Liver (tissue), 3 donors: ENCODE measurements around the gene CEPT1.

Experiments
- CTCF ChIP-seq: fragments of 150-350 bp; IDR thresholded peaks from 2 replicates; pipeline ENCODE4 v1.5.1; 2017; ENCODE audit warnings: improper control_type of control experiment, low read depth, low read length; ENCODE audit not compliant: missing input control
- GABPA ChIP-seq, 2 donors: IDR thresholded peaks in 1 of 2; conservative IDR thresholded peaks in 1 of 2; 2 replicates each; pipeline ENCODE4 v1.6.1; 2016; ENCODE audit warnings: antibody characterized with exemption in 2 of 2, mild to moderate bottlenecking in 1 of 2, moderate library complexity in 1 of 2
- RAD21 ChIP-seq, 2 donors: IDR thresholded peaks; 2 replicates each; pipeline ENCODE4 v1.6.1; 2016; ENCODE audit warnings: antibody characterized with exemption in 2 of 2, mild to moderate bottlenecking in 2 of 2
- SP1 ChIP-seq: IDR thresholded peaks from 2 replicates; pipeline ENCODE4 v1.6.1; 2018; ENCODE audit warnings: antibody characterized with exemption, mild to moderate bottlenecking
- TAF1 ChIP-seq: conservative IDR thresholded peaks from 2 replicates; pipeline ENCODE4 v1.6.1; 2016; ENCODE audit warnings: antibody characterized with exemption, mild to moderate bottlenecking
- donor health status: healthy.
- donor health status: healthy.

- TF ChIP-seq CTCF, result no peak
- peak in 1 of 2 donors; percentile 63 for TF ChIP-seq RAD21 (IDR thresholded peaks at IDR 0.05)
- TF ChIP-seq TAF1, result no peak
- no peak for TF ChIP-seq GABPA (IDR thresholded peaks at IDR 0.05 in 1 of 2, conservative IDR thresholded peaks at IDR 0.05 in 1 of 2)
- peak; percentile 84 for TF ChIP-seq SP1
These were observed 29.7 kb upstream of the CEPT1 start for GRCh38 chr1:111110197-111110899.
